Esophagus squamous epithelium (tissue), 4 donors: ENCODE results near the gene GPR176.

Experiments used
- POLR2A ChIP-seq, 4 donors: fragments of 450-650 bp; IDR thresholded peaks; one replicate each; pipeline ENCODE4 v1.6.1; 2017; ENCODE audit warnings: antibody characterized with exemption in 4 of 4, mild to moderate bottlenecking in 4 of 4, moderate library complexity in 3 of 4
- TF ChIP-seq, protein P1 (sequence below), 6 experiments: fragments of 450-650 bp in 4 of 6; fragments of 200-600 bp in 2 of 6; sonication (generic) in 2 of 6; IDR thresholded peaks; one replicate each; pipeline ENCODE4 v1.5.1; 2016 to 2019; ENCODE audit warnings: antibody characterized with exemption in 6 of 6, mild to moderate bottlenecking in 4 of 6, moderate library complexity in 4 of 6

DNA sequence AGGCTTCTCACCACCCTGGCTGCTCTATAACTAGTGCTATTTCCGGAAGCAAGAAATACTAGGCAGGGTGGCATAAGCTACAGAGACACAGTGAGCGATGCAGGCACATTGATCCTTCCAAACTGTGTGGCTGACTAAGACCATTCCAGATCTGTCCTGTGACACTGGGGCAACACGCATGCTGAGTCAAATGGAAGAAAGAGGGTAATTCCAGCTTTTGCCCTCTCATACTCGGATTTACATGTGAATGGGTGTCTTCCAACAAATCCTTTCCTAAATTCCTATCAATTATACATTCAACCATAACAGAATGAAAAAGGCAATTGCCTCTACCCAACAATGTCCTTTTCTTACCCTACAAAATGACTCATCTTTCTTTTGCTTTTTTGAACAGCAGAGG lies 142.6 kb downstream of the GPR176 start:
- TF ChIP-seq, protein P1, sequence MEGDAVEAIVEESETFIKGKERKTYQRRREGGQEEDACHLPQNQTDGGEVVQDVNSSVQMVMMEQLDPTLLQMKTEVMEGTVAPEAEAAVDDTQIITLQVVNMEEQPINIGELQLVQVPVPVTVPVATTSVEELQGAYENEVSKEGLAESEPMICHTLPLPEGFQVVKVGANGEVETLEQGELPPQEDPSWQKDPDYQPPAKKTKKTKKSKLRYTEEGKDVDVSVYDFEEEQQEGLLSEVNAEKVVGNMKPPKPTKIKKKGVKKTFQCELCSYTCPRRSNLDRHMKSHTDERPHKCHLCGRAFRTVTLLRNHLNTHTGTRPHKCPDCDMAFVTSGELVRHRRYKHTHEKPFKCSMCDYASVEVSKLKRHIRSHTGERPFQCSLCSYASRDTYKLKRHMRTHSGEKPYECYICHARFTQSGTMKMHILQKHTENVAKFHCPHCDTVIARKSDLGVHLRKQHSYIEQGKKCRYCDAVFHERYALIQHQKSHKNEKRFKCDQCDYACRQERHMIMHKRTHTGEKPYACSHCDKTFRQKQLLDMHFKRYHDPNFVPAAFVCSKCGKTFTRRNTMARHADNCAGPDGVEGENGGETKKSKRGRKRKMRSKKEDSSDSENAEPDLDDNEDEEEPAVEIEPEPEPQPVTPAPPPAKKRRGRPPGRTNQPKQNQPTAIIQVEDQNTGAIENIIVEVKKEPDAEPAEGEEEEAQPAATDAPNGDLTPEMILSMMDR (IDR thresholded peaks at IDR 0.05), result no peak
- no peak for TF ChIP-seq POLR2A (IDR thresholded peaks at IDR 0.05)
